Immature natural killer cell (primary cell): ENCODE results near the gene CASP3. TPM values are rescaled to one million over a fixed set of nuclear protein-coding genes. Genes with fewer than 3 reads are reported as not detected.
"Not testable (repeated sequence)": the region's sequence is repeated elsewhere in the genome, so short reads cannot be mapped to it uniquely, and the experiment has no call there.

Experiments
- DNase-seq, 3 donors: peaks; one replicate each; pipeline ENCODE4 v3.0.0; 2022; ENCODE audit warnings: mixed read lengths in 1 of 3
- H3K27ac Mint-ChIP-seq, 6 donors: one replicate each; pipeline ENCODE4 v1.8.0; 2020; ENCODE audit warnings: mixed read lengths in 6 of 6, mild to moderate bottlenecking in 5 of 6, inconsistent platforms in 4 of 6, moderate library complexity in 3 of 6
- H3K27me3 Mint-ChIP-seq, 3 donors: one replicate each; pipeline ENCODE4 v1.8.0; 2020 to 2021; ENCODE audit warnings: low read depth in 3 of 3, mild to moderate bottlenecking in 3 of 3, mixed read lengths in 3 of 3, moderate library complexity in 3 of 3, inconsistent platforms in 1 of 3
- H3K36me3 Mint-ChIP-seq, 3 donors: one replicate each; pipeline ENCODE4 v1.8.0; 2020; ENCODE audit warnings: mixed read lengths in 3 of 3, inconsistent platforms in 2 of 3, mild to moderate bottlenecking in 2 of 3
- H3K4me1 Mint-ChIP-seq, 2 donors: one replicate each; pipeline ENCODE4 v1.8.0; 2020; ENCODE audit warnings: inconsistent platforms in 2 of 2, mild to moderate bottlenecking in 2 of 2, mixed read lengths in 2 of 2, moderate library complexity in 1 of 2
- H3K4me3 Mint-ChIP-seq, 5 donors: one replicate each; pipeline ENCODE4 v1.8.0; 2020; ENCODE audit warnings: mild to moderate bottlenecking in 5 of 5, mixed read lengths in 5 of 5, inconsistent platforms in 3 of 5, moderate library complexity in 3 of 5
- H3K9me3 Mint-ChIP-seq, 6 donors: one replicate each; pipeline ENCODE4 v1.8.0; 2020; ENCODE audit warnings: mild to moderate bottlenecking in 6 of 6, mixed read lengths in 6 of 6, inconsistent platforms in 4 of 6, moderate library complexity in 3 of 6
- polyA plus RNA-seq, 3 donors: library from polyadenylated mRNA; unstranded; fragments of 300-500 nt; fragmentation: Illumina TruSeq; gene quantifications; one replicate each; pipeline ENCODE4 v1.2.3, GENCODE V29; 2021

Gene CASP3
- polyA plus RNA-seq, 3 donors from 2014 or later, result 8.2 to 20.1 (median 11.9) TPM

GRCh38 chr4:184616633-184617551, 32.4 kb downstream of the CASP3 start:
- Mint-ChIP-seq H3K27me3 (peaks cover 0 to 8% (median 2%) of the 10 kb centered on the region in 3 donors), H3K27ac (no peak overlapping the region), H3K4me3 (no peak overlapping the region), H3K36me3 (peaks cover 0 to 4% (median 3%) of the 10 kb centered on the region in 3 donors), H3K4me1 (no peaks in the 10 kb centered on the region), H3K9me3 (peaks cover 0 to 1% (median 0%) of the 10 kb centered on the region in 6 donors)
- DNase-seq, result no peak

GRCh38 chr4:184616168-184616567, 33.1 kb downstream of the CASP3 start:
- H3K27me3 Mint-ChIP-seq, H3K36me3 Mint-ChIP-seq, H3K4me1 Mint-ChIP-seq, H3K9me3 Mint-ChIP-seq, H3K27ac Mint-ChIP-seq, H3K4me3 Mint-ChIP-seq, DNase-seq: not testable (repeated sequence)

- peaks cover 0 to 5% (median 2%) of the 10 kb centered on the region in 3 donors for H3K27me3 Mint-ChIP-seq
- DNase-seq, result no peak
Measured at GRCh38 chr4:184614509-184614908, 34.7 kb downstream of the CASP3 start.

GRCh38 chr4:184613405-184613804, 35.8 kb downstream of the CASP3 start:
- H3K36me3 Mint-ChIP-seq, result peaks cover 0 to 4% (median 3%) of the 10 kb centered on the region in 3 donors
- peaks cover 0 to 7% (median 2%) of the 10 kb centered on the region in 3 donors for H3K27me3 Mint-ChIP-seq
- H3K4me3 Mint-ChIP-seq, result no peak overlapping the region
- no peak for DNase-seq
- H3K9me3 Mint-ChIP-seq, result peaks cover 0 to 1% (median 0%) of the 10 kb centered on the region in 6 donors
- H3K4me1 Mint-ChIP-seq, result no peaks in the 10 kb centered on the region
- no peak overlapping the region for H3K27ac Mint-ChIP-seq

More at GRCh38 chr4:184614509-184614908, 34.7 kb downstream of the CASP3 start:
- Mint-ChIP-seq H3K27ac (no peak overlapping the region), H3K4me1 (no peaks in the 10 kb centered on the region), H3K36me3 (peaks cover 0 to 4% (median 3%) of the 10 kb centered on the region in 3 donors), H3K9me3 (peaks cover 0 to 1% (median 0%) of the 10 kb centered on the region in 6 donors), H3K4me3 (no peak overlapping the region)

GRCh38 chr4:184612074-184612473, 37.2 kb downstream of the CASP3 start:
- no peak for DNase-seq
- Mint-ChIP-seq H3K27ac (no peak overlapping the region), H3K27me3 (peaks cover 0 to 5% (median 2%) of the 10 kb centered on the region in 3 donors), H3K4me3 (no peak overlapping the region), H3K36me3 (peaks cover 0 to 4% (median 3%) of the 10 kb centered on the region in 3 donors), H3K9me3 (peaks cover 0 to 1% (median 0%) of the 10 kb centered on the region in 6 donors), H3K4me1 (no peaks in the 10 kb centered on the region)

GRCh38 chr4:184607429-184607828, 41.8 kb downstream of the CASP3 start:
- not testable (repeated sequence) for H3K36me3 Mint-ChIP-seq, H3K27me3 Mint-ChIP-seq, H3K4me3 Mint-ChIP-seq, H3K27ac Mint-ChIP-seq, DNase-seq, H3K4me1 Mint-ChIP-seq
- H3K9me3 Mint-ChIP-seq, result peaks cover 8 to 24% (median 18%) of the 10 kb centered on the region in 6 donors

- H3K4me1 Mint-ChIP-seq, result peaks cover 6 to 11% of the 10 kb centered on the region in 2 donors
- H3K36me3 Mint-ChIP-seq, DNase-seq, H3K4me3 Mint-ChIP-seq: not testable (repeated sequence)
- H3K27me3 Mint-ChIP-seq, result peaks cover 4 to 15% (median 8%) of the 10 kb centered on the region in 3 donors
- peak overlapping the region in 1 of 6 donors; percentile 51 for H3K27ac Mint-ChIP-seq
- peaks cover 11 to 24% (median 19%) of the 10 kb centered on the region in 6 donors for H3K9me3 Mint-ChIP-seq
Measured at GRCh38 chr4:184602857-184603256, 46.4 kb downstream of the CASP3 start.

- not testable (repeated sequence) for DNase-seq, H3K36me3 Mint-ChIP-seq, H3K27ac Mint-ChIP-seq
- Mint-ChIP-seq H3K4me1 (peaks cover 6 to 11% of the 10 kb centered on the region in 2 donors), H3K9me3 (peaks cover 11 to 24% (median 15%) of the 10 kb centered on the region in 6 donors), H3K4me3 (peak overlapping the region in 1 of 5 donors; percentile 21), H3K27me3 (peaks cover 4 to 15% (median 9%) of the 10 kb centered on the region in 3 donors)
Measured at GRCh38 chr4:184600982-184601381, 48.3 kb downstream of the CASP3 start.

GRCh38 chr4:184599492-184600135, 49.6 kb downstream of the CASP3 start:
- Mint-ChIP-seq H3K4me3 (no peak overlapping the region), H3K36me3 (no peaks in the 10 kb centered on the region), H3K9me3 (peaks cover 6 to 18% (median 12%) of the 10 kb centered on the region in 6 donors), H3K4me1 (peaks cover 6 to 11% of the 10 kb centered on the region in 2 donors), H3K27ac (no peak overlapping the region), H3K27me3 (peaks cover 4 to 15% (median 10%) of the 10 kb centered on the region in 3 donors)
- no peak for DNase-seq

- DNase-seq, result no peak
- no peaks in the 10 kb centered on the region for H3K36me3 Mint-ChIP-seq
- H3K27ac Mint-ChIP-seq, result no peak overlapping the region
- peaks cover 3 to 15% (median 8%) of the 10 kb centered on the region in 3 donors for H3K27me3 Mint-ChIP-seq
- H3K4me1 Mint-ChIP-seq, result peaks cover 6 to 11% of the 10 kb centered on the region in 2 donors
- H3K9me3 Mint-ChIP-seq, result peaks cover 3 to 14% (median 8%) of the 10 kb centered on the region in 6 donors
- no peak overlapping the region for H3K4me3 Mint-ChIP-seq
Measured at GRCh38 chr4:184598753-184599491, 50.3 kb downstream of the CASP3 start.

- peaks cover under 1 to 6% of the 10 kb centered on the region in 2 donors for H3K4me1 Mint-ChIP-seq
- no peak overlapping the region for H3K27ac Mint-ChIP-seq
- no peaks in the 10 kb centered on the region for H3K9me3 Mint-ChIP-seq
- no peak for DNase-seq
- no peaks in the 10 kb centered on the region for H3K36me3 Mint-ChIP-seq
- peaks cover 0 to 13% (median 8%) of the 10 kb centered on the region in 3 donors for H3K27me3 Mint-ChIP-seq
- no peak overlapping the region for H3K4me3 Mint-ChIP-seq
Measured at GRCh38 chr4:184596617-184597185, 52.5 kb downstream of the CASP3 start.

- no peak overlapping the region for H3K4me3 Mint-ChIP-seq
- H3K27me3 Mint-ChIP-seq, result peaks cover 0 to 13% (median 6%) of the 10 kb centered on the region in 3 donors
- H3K27ac Mint-ChIP-seq, result no peak overlapping the region
- H3K4me1 Mint-ChIP-seq, result peaks cover 0 to 1% of the 10 kb centered on the region in 2 donors
- no peaks in the 10 kb centered on the region for H3K9me3 Mint-ChIP-seq
- H3K36me3 Mint-ChIP-seq, result no peaks in the 10 kb centered on the region
- DNase-seq, result no peak
Measured at GRCh38 chr4:184596044-184596616, 53.1 kb downstream of the CASP3 start.

GRCh38 chr4:184595430-184595829, 53.8 kb downstream of the CASP3 start:
- Mint-ChIP-seq H3K4me3 (no peak overlapping the region), H3K36me3 (no peaks in the 10 kb centered on the region), H3K27me3 (peaks cover 0 to 13% (median 2%) of the 10 kb centered on the region in 3 donors), H3K4me1 (no peaks in the 10 kb centered on the region), H3K27ac (no peak overlapping the region), H3K9me3 (no peaks in the 10 kb centered on the region)
- DNase-seq, result no peak
